ENCODE measurements around the gene KIAA1614.
"Not testable (repeated sequence)": the region's sequence is repeated elsewhere in the genome, so short reads cannot be mapped to it uniquely, and the experiment has no call there.

Gene KIAA1614

DNA sequence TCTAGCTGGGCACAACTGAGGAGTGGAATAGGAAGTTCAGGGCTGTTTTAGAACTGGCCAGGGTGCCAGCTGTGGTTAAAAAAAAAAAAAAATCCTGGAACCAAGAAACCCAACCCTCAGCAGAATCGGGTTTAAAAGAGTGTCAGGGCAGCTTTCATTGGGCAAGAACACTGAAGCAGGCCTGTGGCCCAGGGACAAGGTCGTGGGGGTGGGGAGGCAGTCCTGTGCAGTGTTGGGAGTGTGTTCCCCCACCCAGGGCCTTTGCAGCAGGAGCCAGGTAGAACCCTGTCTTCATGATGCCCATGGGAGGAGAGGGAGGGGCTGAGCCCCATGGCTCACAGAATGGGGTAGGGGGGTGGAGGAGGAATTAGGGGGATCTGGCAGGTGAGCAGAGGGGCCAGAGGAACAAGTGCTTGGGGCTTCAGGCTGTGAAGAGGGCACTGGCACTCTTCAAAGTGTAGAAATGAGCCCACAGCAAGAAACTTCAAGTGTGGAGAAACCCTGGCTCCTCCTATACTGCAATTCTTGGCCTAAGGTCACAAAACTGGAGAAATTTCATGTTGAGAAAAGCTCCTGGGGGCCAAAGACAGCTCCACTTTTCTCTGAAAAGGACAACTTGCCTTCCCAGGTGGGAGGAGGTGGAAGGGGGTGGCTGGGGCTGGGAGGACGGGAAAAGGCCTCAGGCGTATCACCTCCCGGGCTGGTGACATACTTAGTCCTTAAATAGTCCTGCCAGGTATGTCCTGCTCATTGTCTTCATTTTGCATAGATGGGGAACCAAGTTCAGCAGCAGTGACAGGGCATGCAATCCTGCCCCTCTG is 39.3 kb downstream of the KIAA1614 start:
- TF ChIP-seq, protein P1, sequence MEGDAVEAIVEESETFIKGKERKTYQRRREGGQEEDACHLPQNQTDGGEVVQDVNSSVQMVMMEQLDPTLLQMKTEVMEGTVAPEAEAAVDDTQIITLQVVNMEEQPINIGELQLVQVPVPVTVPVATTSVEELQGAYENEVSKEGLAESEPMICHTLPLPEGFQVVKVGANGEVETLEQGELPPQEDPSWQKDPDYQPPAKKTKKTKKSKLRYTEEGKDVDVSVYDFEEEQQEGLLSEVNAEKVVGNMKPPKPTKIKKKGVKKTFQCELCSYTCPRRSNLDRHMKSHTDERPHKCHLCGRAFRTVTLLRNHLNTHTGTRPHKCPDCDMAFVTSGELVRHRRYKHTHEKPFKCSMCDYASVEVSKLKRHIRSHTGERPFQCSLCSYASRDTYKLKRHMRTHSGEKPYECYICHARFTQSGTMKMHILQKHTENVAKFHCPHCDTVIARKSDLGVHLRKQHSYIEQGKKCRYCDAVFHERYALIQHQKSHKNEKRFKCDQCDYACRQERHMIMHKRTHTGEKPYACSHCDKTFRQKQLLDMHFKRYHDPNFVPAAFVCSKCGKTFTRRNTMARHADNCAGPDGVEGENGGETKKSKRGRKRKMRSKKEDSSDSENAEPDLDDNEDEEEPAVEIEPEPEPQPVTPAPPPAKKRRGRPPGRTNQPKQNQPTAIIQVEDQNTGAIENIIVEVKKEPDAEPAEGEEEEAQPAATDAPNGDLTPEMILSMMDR (conservative IDR thresholded peaks at IDR 0.05; ENCODE audit: low read depth, low read length) = no peak
- H3K4me3 ChIP-seq (ENCODE audit: low read depth, low read length) = no peak overlapping the region
- peak; percentile 25 for DNase-seq (ENCODE audit: low read depth)

DNA sequence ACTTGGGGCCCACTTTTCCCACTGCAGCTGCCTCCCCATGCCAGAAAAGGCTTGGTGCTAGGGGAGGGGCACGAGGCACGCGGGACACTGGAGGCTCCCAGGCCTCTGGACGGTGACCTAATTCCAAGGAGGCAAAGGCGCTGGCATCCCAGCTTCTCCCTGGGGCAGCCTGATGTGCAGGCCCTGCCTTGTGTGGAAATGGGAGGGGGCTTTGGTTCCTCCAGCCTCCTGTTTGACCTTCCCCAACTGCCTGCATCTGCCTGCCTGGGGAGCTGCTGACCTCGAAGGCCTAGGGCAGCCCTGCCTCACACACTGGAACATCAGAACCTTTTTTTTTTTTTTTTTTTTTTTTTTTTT is 39.9 kb downstream of the KIAA1614 start:
- DNase-seq (ENCODE audit: low read depth) = no peak
- H3K4me3 ChIP-seq (ENCODE audit: low read depth, low read length) = no peak overlapping the region
- TF ChIP-seq, protein P1 (conservative IDR thresholded peaks at IDR 0.05; ENCODE audit: low read depth, low read length) = no peak

GRCh38 chr1:180953291-180954004 is 40.8 kb downstream of the KIAA1614 start:
- TF ChIP-seq, protein P1 (conservative IDR thresholded peaks at IDR 0.05; ENCODE audit: low read depth, low read length) = no peak
- DNase-seq (ENCODE audit: low read depth) = no peak
- H3K4me3 ChIP-seq (ENCODE audit: low read depth, low read length) = peak overlapping the region; percentile 63

DNA sequence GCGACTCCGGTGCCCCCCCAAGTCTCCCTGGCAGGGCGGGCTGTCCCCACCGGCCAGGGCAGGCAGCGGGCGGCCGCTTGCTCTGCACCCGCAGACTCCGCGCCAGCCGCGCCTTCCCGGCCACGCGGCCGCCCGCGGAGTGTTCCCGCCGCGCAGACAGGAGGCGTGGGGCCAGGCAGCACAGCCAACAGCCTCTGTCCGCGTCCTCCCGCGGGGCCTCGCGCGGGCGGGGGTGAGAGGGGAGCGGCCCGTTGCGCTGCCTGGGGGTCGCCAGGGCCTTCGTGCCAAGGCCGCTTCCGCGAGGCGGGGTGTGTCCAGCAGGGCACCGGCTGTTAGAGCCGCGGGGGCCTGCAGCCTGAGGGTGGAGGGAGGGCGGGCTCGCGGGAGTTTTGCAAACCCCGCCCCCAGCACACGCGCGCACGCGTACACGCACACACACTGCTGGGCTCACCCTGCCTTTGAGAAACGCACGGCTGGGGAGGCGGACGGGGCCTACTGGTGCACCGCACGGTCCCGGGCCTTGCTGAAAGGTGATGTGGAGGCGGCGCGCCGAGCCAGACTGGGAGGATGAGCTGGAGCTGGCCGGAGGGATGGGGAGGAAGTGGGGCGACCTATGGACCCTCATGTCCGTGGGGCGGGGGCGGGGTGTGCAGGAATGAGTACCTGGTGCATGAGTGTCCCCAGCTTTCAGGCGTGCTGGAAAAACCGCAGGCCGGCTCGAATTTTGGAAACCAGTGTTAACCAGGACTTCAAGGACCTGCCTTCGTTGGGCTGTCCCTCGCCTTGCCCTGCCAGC is 41.5 kb downstream of the KIAA1614 start:
- DNase-seq (ENCODE audit: low read depth) = peak; percentile 52
- TF ChIP-seq, protein P1 (conservative IDR thresholded peaks at IDR 0.05; ENCODE audit: low read depth, low read length) = no peak
- peak overlapping the region; percentile 63 for H3K4me3 ChIP-seq (ENCODE audit: low read depth, low read length)

- TF ChIP-seq, protein P1 (conservative IDR thresholded peaks at IDR 0.05; ENCODE audit: low read depth, low read length) = no peak
- peak overlapping the region; percentile 63 for H3K4me3 ChIP-seq (ENCODE audit: low read depth, low read length)
- no peak for DNase-seq (ENCODE audit: low read depth)
Measured at GRCh38 chr1:180954801-180955165, 42.1 kb downstream of the KIAA1614 start.

GRCh38 chr1:180956028-180956640 is 43.4 kb downstream of the KIAA1614 start:
- no peak overlapping the region for H3K4me3 ChIP-seq (ENCODE audit: low read depth, low read length)

DNA sequence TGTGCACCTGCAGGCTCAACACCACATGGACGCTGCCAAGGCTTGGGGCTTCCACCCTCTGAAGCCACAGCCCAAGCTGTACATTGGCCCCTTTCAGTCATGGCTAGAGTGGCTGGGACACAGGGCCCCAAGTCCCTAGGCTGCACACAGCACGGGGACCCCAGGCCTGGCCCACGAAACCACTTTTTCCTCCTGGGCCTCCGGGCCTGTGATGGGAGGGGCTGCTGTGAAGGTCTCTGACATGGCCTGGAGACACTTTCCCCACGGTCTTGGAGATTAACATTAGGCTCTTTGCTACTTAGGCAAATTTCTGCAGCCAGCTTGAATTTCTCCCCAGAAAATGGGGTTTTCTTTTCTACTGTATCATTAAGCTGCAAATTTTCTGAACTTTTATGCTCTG is 46.9 kb downstream of the KIAA1614 start:
- not testable (repeated sequence) for H3K4me3 ChIP-seq (ENCODE audit: low read depth, low read length); DNase-seq (ENCODE audit: low read depth)

More at GRCh38 chr1:180956028-180956640, 43.4 kb downstream of the KIAA1614 start:
- DNase-seq (ENCODE audit: low read depth) = no peak
- TF ChIP-seq, protein P1 (conservative IDR thresholded peaks at IDR 0.05; ENCODE audit: low read depth, low read length) = no peak

Data from choroid plexus epithelial cell (primary cell).